Embryonic facial prominence (tissue), 1 donor: ENCODE measurements around the gene PRRG2.

ENCODE experiments used
- DNase-seq: peaks from one replicate; pipeline ENCODE4 v3.0.0-alpha.2; 2016; ENCODE audit errors: extremely low spot score

Gene PRRG2

GRCh38 chr19:49581007-49581508 is at the start of gene PRRG2:
Gene PRRG2, plus strand, starts transcription at chr19:49581316. Its CDS starts 1,904 bp downstream, at chr19:49583220.
- no peak for DNase-seq

- DNase-seq, result no peak
Observed at GRCh38 chr19:49533551-49534488, 47.3 kb upstream of the PRRG2 start.

- no peak for DNase-seq
Observed at GRCh38 chr19:49534632-49535385, 46.3 kb upstream of the PRRG2 start.

GRCh38 chr19:49536921-49537462 is 44.1 kb upstream of the PRRG2 start:
- DNase-seq, result no peak

GRCh38 chr19:49538643-49539042 is 42.5 kb upstream of the PRRG2 start:
- no peak for DNase-seq

- DNase-seq, result no peak
Observed at GRCh38 chr19:49539192-49539952, 41.7 kb upstream of the PRRG2 start.

- DNase-seq, result no peak
Observed at GRCh38 chr19:49541914-49542313, 39.2 kb upstream of the PRRG2 start.

- DNase-seq, result no peak
Observed at GRCh38 chr19:49542446-49542845, 38.7 kb upstream of the PRRG2 start.

- DNase-seq, result no peak
Observed at GRCh38 chr19:49543032-49543431, 38.1 kb upstream of the PRRG2 start.

- no peak for DNase-seq
Observed at GRCh38 chr19:49544154-49544553, 37.0 kb upstream of the PRRG2 start.

- peak; percentile 86 for DNase-seq
Observed at GRCh38 chr19:49546825-49547565, 34.1 kb upstream of the PRRG2 start.

GRCh38 chr19:49549045-49549444 is 32.1 kb upstream of the PRRG2 start:
- no peak for DNase-seq

- no peak for DNase-seq
Observed at GRCh38 chr19:49551531-49551930, 29.6 kb upstream of the PRRG2 start.

- DNase-seq, result no peak
Observed at GRCh38 chr19:49552749-49553148, 28.4 kb upstream of the PRRG2 start.

GRCh38 chr19:49553451-49554271 is 27.5 kb upstream of the PRRG2 start:
- no peak for DNase-seq

- no peak for DNase-seq
Observed at GRCh38 chr19:49554701-49555181, 26.4 kb upstream of the PRRG2 start.

GRCh38 chr19:49555600-49556411 is 25.3 kb upstream of the PRRG2 start:
- peak; percentile 51 for DNase-seq

- DNase-seq, result no peak
Observed at GRCh38 chr19:49556412-49557398, 24.4 kb upstream of the PRRG2 start.
